OCI-M2 (cell line): ENCODE data around the gene COG1.

Experiments
- DNase-seq: peaks from one replicate; lab custom pipeline; 2025; ENCODE audit not compliant: unreplicated experiment; lab: John Stamatoyannopoulos, UW

COG1 gene

GRCh38 chr17:73227944-73228343, 35.1 kb downstream of the COG1 start:
- DNase-seq, result no peak

DNA sequence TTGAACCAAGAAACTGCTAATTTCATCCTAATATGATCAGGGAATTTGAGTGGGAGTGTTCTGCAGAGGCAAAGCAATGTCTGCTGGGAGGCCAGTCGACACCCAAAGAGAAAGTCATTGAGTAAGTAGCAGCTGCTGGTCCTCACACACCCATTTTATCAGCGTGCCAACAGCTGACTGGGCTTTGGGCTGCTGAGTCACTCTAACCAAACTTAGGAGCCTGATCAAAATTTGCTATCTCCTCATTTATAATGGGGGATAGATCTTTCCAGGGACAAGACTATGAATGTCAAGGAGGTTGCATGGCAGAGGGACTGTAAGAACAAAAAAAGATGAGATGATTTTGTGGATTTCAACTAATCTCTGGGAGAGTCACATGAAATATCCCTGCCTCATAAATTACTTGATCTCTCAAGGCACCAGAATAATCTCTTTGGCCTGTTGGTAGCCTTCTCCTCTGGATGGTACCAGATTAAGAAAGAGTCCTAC, 35.9 kb downstream of the COG1 start:
- peak; percentile 14 for DNase-seq

- no peak for DNase-seq
These were observed 37.2 kb downstream of the COG1 start for GRCh38 chr17:73230088-73230487.

DNA sequence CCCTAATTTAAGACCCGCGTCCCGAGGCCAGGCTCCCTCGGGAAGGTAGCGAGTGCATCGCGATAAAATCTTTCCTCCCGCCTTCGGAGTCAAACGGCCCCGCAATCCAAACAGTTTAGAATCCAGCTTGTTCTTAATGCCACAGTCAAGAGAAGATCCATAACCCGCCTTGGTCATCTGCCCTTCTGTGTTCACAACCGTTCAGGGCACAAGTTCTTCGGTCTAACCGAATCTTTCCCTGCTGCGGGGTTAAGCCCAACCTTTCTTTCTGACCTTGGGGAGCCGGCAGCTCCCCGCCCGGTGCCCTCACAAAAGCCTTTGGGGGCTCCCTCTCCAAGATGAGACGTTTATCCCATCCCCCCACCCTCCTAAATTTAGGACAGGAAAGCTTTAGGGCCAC, 38.5 kb downstream of the COG1 start:
- DNase-seq, result no peak

DNA sequence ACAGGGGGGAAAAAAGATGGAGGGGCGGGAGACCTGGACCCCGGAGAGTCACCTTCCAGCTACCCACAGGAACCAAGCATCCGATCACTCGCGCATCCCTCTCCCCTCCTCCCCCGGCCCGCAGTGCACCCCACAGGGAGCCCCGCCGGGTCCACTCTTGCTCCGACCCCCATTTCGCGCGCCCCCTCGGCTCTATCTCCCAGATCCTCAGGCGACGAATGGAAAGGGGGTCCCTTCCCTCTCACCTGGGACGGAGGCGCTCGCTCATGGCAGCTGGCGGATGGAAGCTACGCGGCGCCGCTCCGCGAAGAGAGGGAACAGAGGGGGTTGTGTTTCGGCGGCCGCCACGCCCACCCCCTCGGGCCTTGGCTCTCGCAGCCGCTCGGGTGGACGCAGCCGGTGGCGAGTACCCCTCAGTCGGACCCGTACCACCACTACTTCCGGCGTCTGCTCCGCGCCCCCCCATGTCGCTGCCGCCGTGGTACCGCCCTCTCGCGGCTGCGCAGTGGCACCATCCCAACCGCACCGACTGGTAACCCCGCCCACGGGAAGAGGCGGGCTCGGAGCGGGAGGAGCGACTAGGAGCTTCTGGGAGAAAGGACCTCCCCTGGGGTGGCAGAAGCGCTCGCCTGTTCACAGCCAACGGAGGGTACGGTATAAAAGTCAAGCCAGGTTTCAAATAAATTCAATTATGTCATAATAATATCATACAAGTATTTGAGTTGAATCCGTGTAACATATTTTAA, 39.2 kb downstream of the COG1 start:
- DNase-seq, result peak; percentile 80

DNA sequence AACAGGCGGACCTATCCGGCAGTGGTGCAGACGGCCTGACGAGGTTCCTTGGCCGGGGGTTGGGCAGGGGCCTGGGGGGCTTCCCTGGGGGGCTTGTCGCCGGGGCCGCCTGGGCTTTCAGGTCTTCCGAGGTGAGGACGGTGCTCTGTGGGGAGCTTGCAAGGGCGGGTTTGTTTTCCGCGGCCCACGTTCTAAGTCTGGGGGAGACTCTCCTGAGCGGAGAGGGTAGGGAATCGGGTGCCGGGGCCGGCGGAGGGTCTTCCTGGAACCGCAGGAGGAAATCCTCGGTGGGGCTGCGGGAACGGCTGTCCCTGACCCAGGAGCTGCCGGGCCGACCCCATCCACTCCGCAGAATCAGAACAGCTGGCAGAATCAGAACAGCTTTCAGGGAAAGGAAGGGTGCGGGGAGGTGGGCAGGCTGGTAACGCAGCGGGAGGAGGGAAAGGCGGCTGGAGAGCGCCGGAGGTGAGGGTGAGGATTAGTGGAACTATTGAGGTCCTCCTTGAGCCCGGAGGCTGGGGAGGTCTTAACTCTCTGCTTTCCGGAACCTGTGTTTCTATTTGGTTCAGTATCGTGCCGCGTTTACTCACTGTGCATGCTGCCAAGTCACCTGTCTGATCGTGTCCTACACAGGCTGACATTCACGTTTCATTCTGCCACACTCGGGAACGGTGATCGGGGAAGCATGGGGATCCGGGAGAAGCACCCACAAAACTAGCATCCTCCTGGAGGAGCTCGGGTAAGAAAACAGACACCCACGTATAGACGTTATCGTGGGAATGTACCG, 39.9 kb downstream of the COG1 start:
- DNase-seq, result no peak

GRCh38 chr17:73234736-73235135, 41.9 kb downstream of the COG1 start:
- DNase-seq, result no peak

DNA sequence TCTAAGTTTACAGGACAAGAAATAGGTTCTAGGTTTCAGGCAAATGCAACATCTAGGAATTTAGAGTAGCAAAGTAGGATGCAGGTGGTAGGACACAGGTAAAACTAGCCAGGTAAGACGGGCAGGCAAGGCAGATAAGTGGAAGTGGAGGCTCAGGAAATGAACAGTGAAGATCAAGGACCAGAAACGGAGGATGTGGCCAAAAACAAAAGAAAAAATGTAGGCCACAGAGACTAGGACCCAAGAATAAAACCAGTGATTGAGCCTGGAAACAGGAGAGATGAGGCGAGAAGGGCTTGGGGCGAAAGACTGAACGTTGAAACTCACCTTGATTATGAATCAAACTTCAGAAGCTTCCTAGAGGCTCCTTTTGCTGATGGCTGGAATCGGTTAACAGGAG, 44.9 kb downstream of the COG1 start:
- DNase-seq, result no peak

- no peak for DNase-seq
These were observed 47.7 kb downstream of the COG1 start for GRCh38 chr17:73240561-73240960.

- DNase-seq, result no peak
These were observed 54.9 kb downstream of the COG1 start for GRCh38 chr17:73247726-73248125.

GRCh38 chr17:73248532-73248931, 55.7 kb downstream of the COG1 start:
- DNase-seq, result no peak

DNA sequence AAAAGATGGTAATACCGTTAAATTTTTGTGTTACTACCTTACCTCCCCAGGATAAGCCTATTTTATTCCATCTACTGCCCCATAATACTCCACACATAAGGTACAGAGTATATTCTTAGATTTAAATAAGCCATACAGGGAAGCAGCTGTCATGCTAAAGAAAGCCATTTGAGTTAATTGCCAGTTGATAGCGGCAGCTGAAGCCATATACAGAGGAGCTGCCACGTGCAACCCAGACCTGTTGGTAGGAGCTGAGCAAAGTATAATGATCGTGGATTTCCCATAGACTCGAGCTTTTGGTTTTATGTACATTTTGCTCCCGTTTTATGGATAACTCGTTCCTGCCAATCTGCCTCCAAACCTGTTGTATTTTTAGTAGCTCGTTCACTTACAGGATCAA, 56.8 kb downstream of the COG1 start:
- DNase-seq, result no peak

DNA sequence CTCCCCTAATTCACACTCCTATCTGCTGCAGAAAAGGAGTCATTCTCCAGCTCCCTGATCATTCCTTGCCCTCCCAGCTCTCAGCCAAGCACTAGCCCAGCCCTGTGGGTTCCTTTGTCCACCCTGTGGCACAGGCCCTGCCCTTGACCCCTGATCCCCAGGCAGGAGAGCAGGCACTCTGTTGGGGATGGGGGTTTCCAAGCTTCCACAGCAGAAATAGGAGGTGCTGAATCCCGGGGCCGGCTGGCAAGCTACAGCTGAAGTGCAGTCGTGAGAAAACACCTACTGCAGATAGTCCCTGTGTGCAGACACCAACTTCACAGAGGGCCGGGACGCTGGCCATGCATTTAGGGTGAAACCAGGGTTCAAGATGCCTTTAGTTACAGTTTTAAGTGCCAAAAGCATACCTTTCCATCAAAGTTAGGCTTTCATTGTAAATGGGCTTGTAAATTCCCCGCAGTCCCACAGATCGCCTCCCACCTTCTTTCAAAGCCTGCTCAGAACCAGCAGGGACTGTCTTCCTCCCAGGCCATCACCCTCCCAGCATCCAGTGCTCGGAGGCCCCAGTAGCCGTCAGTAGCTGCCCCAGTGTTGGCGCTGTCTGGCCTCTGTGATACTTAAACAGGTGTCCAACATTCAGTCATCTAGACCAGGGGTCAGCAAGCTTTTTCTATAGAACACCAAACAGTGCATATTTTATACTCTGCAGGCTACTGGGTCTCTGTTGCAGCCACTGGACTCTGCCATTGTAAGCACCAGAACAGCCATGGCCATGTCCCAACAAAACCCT, 58.2 kb downstream of the COG1 start:
- no peak for DNase-seq

DNA sequence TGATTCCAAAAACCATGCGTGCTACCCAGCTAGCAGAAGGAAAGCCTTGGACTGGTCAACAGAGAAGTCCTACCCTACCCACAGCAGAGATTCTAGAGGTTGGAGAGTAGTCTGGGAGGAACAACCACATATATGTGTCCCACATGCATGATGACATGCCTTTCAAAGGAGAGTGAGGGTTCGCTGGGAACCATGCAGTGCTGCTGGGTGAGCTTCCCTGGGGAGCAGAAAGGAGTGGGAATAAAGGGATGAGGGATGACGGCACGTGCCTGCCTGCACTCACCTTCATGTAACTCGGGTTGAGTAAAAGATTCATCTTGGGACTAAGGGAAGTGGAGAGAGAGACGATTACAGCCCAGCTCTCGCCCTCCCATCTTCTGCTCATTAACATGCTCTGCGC, 59.0 kb downstream of the COG1 start:
- DNase-seq, result no peak

- DNase-seq, result no peak
These were observed 62.9 kb downstream of the COG1 start for GRCh38 chr17:73255671-73256181.

- no peak for DNase-seq
These were observed 63.4 kb downstream of the COG1 start for GRCh38 chr17:73256220-73256619.

GRCh38 chr17:73257516-73257915, 64.7 kb downstream of the COG1 start:
- DNase-seq, result no peak
